A549 (cell line): ENCODE results near the gene DNAJB6. TPM values are rescaled to one million over a fixed set of nuclear protein-coding genes. Genes with fewer than 3 reads are reported as not detected.
"Not testable (repeated sequence)": the region's sequence is repeated elsewhere in the genome, so short reads cannot be mapped to it uniquely, and the experiment has no call there.

Source experiments
- ATAC-seq, 2 experiments: fragments of 200-7000 bp in 1 of 2; fragments of >200 bp in 1 of 2; cut with Nextera tagmentation in 1 of 2; cut with Tn5 transposase in 1 of 2; 3 replicates each; pipeline versions ENCODE4 v1.8.0 to v1.9.1; 2018 to 2020; ENCODE audit warnings: mild to moderate bottlenecking in 1 of 2, moderate library complexity in 1 of 2
- CTCF ChIA-PET: fragments of 300-600 bp; sonication (Branson Sonifier 250); formaldehyde crosslinking; extraction: SDS; loops from one replicate; lab custom pipeline; 2021; ENCODE audit warnings: antibody characterized with exemption, inconsistent platforms; lab: Yijun Ruan, JAX
- POLR2A ChIA-PET: fragments of 350-600 bp; formaldehyde crosslinking; extraction: SDS; loops from one replicate; lab custom pipeline; 2021; ENCODE audit warnings: antibody characterized with exemption, inconsistent platforms; lab: Yijun Ruan, JAX
- DNase-seq, 2 experiments: peaks; one replicate each; pipeline versions ENCODE4 v3.0.0 to v3.0.0-alpha.2; 2011 to 2016; ENCODE audit warnings: low read depth in 1 of 2, low spot score in 1 of 2
- FAIRE-seq: peaks from 2 replicates; lab custom pipeline; 2011; peaks lifted over from hg19 to GRCh38; lab: Jason Lieb, UNC
- H3K27ac ChIP-seq, 2 experiments: fragments of >200 bp; sonication (Bioruptor Twin); formaldehyde crosslinking; 3 replicates each; pipeline ENCODE4 v1.5.1; 2016 to 2017
- H3K4me1 ChIP-seq: fragments of >200 bp; sonication (Bioruptor Twin); formaldehyde crosslinking; 3 replicates; pipeline ENCODE4 v1.6.1; 2016
- H3K4me2 ChIP-seq: fragments of >200 bp; sonication (Bioruptor Twin); formaldehyde crosslinking; 3 replicates; pipeline ENCODE4 v1.6.1; 2016
- H3K4me3 ChIP-seq: fragments of >200 bp; sonication (Bioruptor Twin); formaldehyde crosslinking; 3 replicates; pipeline ENCODE4 v1.5.1; 2016
- H3K9me3 ChIP-seq: fragments of >200 bp; sonication (Bioruptor Twin); formaldehyde crosslinking; 3 replicates; pipeline ENCODE4 v1.6.1; 2016
- CBX2 ChIP-seq: fragments of 200-600 bp; sonication (generic); IDR thresholded peaks from 2 replicates; pipeline ENCODE4 v1.6.1; 2016; ENCODE audit warnings: low read depth, mild to moderate bottlenecking, borderline replicate concordance
- CEBPB ChIP-seq, 2 experiments: fragments of >200 bp in 1 of 2; sonication (Bioruptor Twin) in 1 of 2; formaldehyde crosslinking in 1 of 2; IDR thresholded peaks; 2 replicates each; pipeline ENCODE4 v1.6.1; 2012 to 2016
- EHF ChIP-seq: fragments of 250-450 bp; sonication (Bioruptor Pico); IDR thresholded peaks from 2 replicates; pipeline ENCODE4 v1.5.0; 2020; ENCODE audit warnings: mild to moderate bottlenecking
- ESRRA ChIP-seq: fragments of 150-350 bp; IDR thresholded peaks from 2 replicates; pipeline ENCODE4 v1.6.1; 2014; ENCODE audit warnings: mild to moderate bottlenecking, low read length, borderline replicate concordance
- FOSB ChIP-seq: fragments of 250-450 bp; sonication (Bioruptor Pico); IDR thresholded peaks from 2 replicates; pipeline ENCODE4 v1.5.0; 2020; ENCODE audit warnings: mild to moderate bottlenecking, moderate library complexity
- FOXS1 ChIP-seq: fragments of 250-450 bp; sonication (Bioruptor Pico); IDR thresholded peaks from 2 replicates; pipeline ENCODE4 v1.5.0; 2020; ENCODE audit warnings: mild to moderate bottlenecking, moderate library complexity
- GATA3 ChIP-seq: IDR thresholded peaks from 2 replicates; pipeline ENCODE4 v1.6.1; 2012; ENCODE audit warnings: borderline replicate concordance
- HDAC2 ChIP-seq: fragments of 200-600 bp; sonication (generic); IDR thresholded peaks from 2 replicates; pipeline ENCODE4 v1.6.1; 2016
- KDM1A ChIP-seq: fragments of 200-600 bp; sonication (generic); IDR thresholded peaks from 2 replicates; pipeline ENCODE4 v1.6.1; 2016; ENCODE audit warnings: low read depth, mild to moderate bottlenecking
- KDM5A ChIP-seq: fragments of 200-600 bp; sonication (generic); IDR thresholded peaks from 2 replicates; pipeline ENCODE4 v1.6.1; 2016; ENCODE audit warnings: antibody characterized with exemption, mild to moderate bottlenecking
- POLR2AphosphoS2 ChIP-seq: conservative IDR thresholded peaks from 2 replicates; pipeline ENCODE4 v1.6.1; 2012; ENCODE audit warnings: low read length, improper control_type of control experiment, inconsistent platforms
- RARB ChIP-seq: fragments of 250-450 bp; sonication (Bioruptor Pico); IDR thresholded peaks from 2 replicates; pipeline ENCODE4 v1.8.0; 2021; ENCODE audit warnings: mild to moderate bottlenecking, moderate library complexity
- RCOR1 ChIP-seq: fragments of 150-350 bp; IDR thresholded peaks from 2 replicates; pipeline ENCODE4 v1.6.1; 2014; ENCODE audit warnings: antibody characterized with exemption, low read length, low read depth
- RFX5 ChIP-seq: fragments of 450-650 bp; IDR thresholded peaks from 2 replicates; pipeline ENCODE4 v1.7.1; 2014; ENCODE audit warnings: antibody characterized with exemption, mild to moderate bottlenecking, moderate library complexity
- SREBF2 ChIP-seq: fragments of 450-650 bp; IDR thresholded peaks from 2 replicates; pipeline ENCODE4 v1.6.1; 2014; ENCODE audit warnings: mild to moderate bottlenecking, moderate library complexity
- TP53 ChIP-seq: fragments of 250-450 bp; sonication (Bioruptor Pico); IDR thresholded peaks from 2 replicates; pipeline ENCODE4 v1.5.0; 2021; ENCODE audit warnings: mild to moderate bottlenecking, moderate library complexity
- ZFP36 ChIP-seq: fragments of 450-650 bp; IDR thresholded peaks from 2 replicates; pipeline ENCODE4 v1.6.1; 2014; ENCODE audit warnings: borderline replicate concordance; ENCODE audit not compliant: partially characterized antibody
- ZNF302 ChIP-seq: fragments of 250-450 bp; sonication (Bioruptor Pico); IDR thresholded peaks from 2 replicates; pipeline ENCODE4 v1.9.0; 2021; ENCODE audit warnings: inconsistent platforms, mild to moderate bottlenecking, moderate library complexity
- WGBS: methylation state at CpG from one replicate; pipeline ENCODE4 v1.1.6; 2017; ENCODE audit errors: missing lambda C conversion rate; 5-methylcytosine and 5-hydroxymethylcytosine counted together
- polyA plus RNA-seq, 4 experiments: library from polyadenylated mRNA; depleted of rRNA in 3 of 4; stranded (reverse); fragments of >200 nt; fragmentation: RNase III in 1 of 4; extraction: RNeasy Plus Mini Kit Qiagen cat#74134 plus additional on column Dnase treatment in 1 of 4; gene quantifications; 2 replicates in 3 of 4; 3 replicates in 1 of 4; pipeline ENCODE4 v1.2.3, GENCODE V29; 2011 to 2017
- TF ChIP-seq, protein P1 (sequence below): fragments of >200 bp; sonication (Bioruptor Twin); formaldehyde crosslinking; IDR thresholded peaks from 2 replicates; pipeline ENCODE4 v1.6.1; 2016
- TF ChIP-seq, protein P2 (sequence below): IDR thresholded peaks from 2 replicates; pipeline ENCODE4 v1.6.1; 2012; ENCODE audit warnings: low read depth, borderline replicate concordance
- TF ChIP-seq, protein P3 (sequence below): fragments of 250-450 bp; sonication (Bioruptor Pico); IDR thresholded peaks from 2 replicates; pipeline ENCODE4 v1.5.0; 2020; ENCODE audit warnings: low read depth, mild to moderate bottlenecking, moderate library complexity

DNAJB6 gene
- polyA plus RNA-seq, 2 of the 4 experiments (the other 2 are of a cell fraction): 117 to 136 TPM

DNA sequence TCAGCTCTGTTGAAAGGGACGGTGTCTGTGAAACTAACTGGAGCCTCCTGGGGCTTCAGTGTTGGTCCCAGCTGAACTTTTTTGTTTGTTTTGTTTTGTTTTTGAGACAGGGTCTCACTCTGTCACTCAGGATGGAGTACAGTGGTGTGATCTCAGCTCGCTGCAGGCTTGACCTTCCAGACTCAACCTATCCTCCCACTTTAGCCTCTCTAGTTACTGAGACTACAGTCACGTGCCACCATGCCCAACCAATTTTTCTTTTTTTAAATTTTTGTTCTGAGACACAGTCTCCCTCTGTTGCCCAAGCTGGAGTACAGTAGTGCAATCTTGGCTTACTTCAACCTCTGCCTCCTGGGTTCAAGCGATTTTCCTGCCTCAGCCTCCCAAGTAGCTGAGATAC is 13.4 kb upstream of the DNAJB6 start:
- ChIA-PET POLR2A (no interaction called here), CTCF (interaction anchor here (0.8 to 1.5 kb wide), 3 partner anchors 12 to 16 kb away, joined by 3 to 5 read pairs (median 3); no protein-coding TSS in a partner anchor)
- no peak overlapping the region for H3K4me2 ChIP-seq
- FAIRE-seq (no peak), DNase-seq (no peak), ATAC-seq (no peak; a peak in 1 of 6 replicates)
- H3K4me1 ChIP-seq: peaks cover 9% of the 10 kb centered on the region
- 77% methylated on average over 4 of the region's 4 CpGs for WGBS
- no peak overlapping the region for H3K27ac ChIP-seq
- TF ChIP-seq, protein P1, sequence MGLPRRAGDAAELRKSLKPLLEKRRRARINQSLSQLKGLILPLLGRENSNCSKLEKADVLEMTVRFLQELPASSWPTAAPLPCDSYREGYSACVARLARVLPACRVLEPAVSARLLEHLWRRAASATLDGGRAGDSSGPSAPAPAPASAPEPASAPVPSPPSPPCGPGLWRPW: no peak
- TF ChIP-seq HDAC2: no peak
- no peak for TF ChIP-seq KDM1A
- no peak overlapping the region for H3K4me3 ChIP-seq
- no peaks in the 10 kb centered on the region for H3K9me3 ChIP-seq

DNA sequence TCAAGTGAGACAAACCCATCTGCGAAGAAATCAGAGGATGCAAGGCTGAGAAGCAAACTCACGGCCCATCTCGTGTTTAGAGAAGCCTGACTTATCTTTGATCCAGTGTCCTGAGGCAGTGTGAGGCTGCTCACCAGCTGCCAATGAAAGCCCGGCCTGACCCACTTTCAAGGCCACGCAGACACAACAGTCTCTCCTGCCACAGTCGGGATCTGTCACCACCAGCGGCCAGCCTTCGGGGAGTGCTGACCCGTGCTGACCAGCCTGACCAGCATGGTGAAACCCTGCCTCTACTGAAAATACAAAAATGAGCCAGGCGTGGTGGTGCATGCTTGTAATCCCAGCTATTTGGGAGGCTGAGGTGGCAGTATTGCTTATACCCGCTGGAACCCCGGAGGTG is 7.4 kb upstream of the DNAJB6 start:
- Histone ChIP-seq H3K4me3 (no peak overlapping the region), H3K27ac (no peak overlapping the region), H3K4me1 (no peaks in the 10 kb centered on the region), H3K4me2 (no peak overlapping the region), H3K9me3 (no peaks in the 10 kb centered on the region)
- CTCF ChIA-PET: interaction anchor here (0.8 to 2.8 kb wide), 5 partner anchors 11 to 44 kb away, joined by 3 to 16 read pairs (median 3); no protein-coding TSS in a partner anchor
- TF ChIP-seq FOXS1 (no peak), FOSB (no peak), CBX2 (no peak), CEBPB (IDR thresholded peaks at IDR 0.05) (no peak), EHF (CRISPR knock-in tag) (no peak), GATA3 (no peak), ZFP36 (no peak), ESRRA (no peak)
- WGBS: 87% methylated on average over 12 of the region's 12 CpGs
- ATAC-seq (peak; percentile 17 to 62; a peak in 3 of 6 replicates), FAIRE-seq (no peak), DNase-seq (no peak)
- POLR2A ChIA-PET: no interaction called here

DNA sequence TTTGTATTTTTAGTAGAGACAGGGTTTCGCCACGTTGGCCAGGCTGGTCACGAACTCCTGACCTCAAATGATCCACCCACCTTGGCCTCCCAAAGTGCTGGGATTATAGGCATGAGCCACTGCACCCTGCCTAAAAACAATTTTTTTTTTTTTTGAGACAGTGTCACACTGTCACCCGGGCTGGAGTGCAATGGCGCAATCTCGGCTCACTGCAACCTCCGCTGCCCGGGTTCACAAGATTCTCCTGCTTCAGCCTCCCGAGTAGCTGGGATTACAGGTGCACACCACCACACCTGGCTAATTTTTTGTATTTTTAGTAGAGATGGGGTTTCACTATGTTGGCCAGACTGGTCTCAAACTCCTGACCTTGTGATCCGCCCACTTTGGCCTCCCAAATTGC is 6.2 kb upstream of the DNAJB6 start:
- 69% methylated on average over 10 of the region's 10 CpGs for WGBS
- FAIRE-seq, H3K4me1 ChIP-seq, ATAC-seq, H3K4me3 ChIP-seq, H3K4me2 ChIP-seq, H3K9me3 ChIP-seq, POLR2A ChIA-PET, H3K27ac ChIP-seq, DNase-seq: not testable (repeated sequence)
- CTCF ChIA-PET: interaction anchor here (0.9 to 1.0 kb wide), 2 partner anchors 9 to 15 kb away, joined by 3 to 4 read pairs; no protein-coding TSS in a partner anchor

DNA sequence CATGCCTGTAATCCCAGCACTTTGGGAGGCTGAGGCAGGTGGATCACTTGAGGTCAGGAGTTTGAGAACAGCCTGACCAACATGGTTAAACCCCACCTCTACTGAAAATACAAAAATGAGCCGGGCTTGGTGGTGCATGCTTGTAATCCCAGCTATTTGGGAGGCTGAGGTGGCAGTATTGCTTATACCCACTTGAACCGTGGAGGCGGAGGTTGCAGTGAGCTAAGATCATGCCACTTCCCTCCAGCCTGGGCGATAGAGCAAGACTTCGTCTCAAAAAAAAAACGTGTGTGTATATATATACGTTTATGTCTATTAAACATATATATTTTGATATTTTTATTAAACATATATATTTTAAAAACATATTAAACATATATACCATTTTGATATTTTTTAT is 5.8 kb upstream of the DNAJB6 start:
- ATAC-seq, H3K4me2 ChIP-seq, DNase-seq, H3K9me3 ChIP-seq, H3K4me3 ChIP-seq, POLR2A ChIA-PET, H3K27ac ChIP-seq, H3K4me1 ChIP-seq, FAIRE-seq: not testable (repeated sequence)
- CTCF ChIA-PET: interaction anchor here (0.9 to 1.0 kb wide), 4 partner anchors 8 to 58 kb away, joined by 3 to 4 read pairs (median 3); no protein-coding TSS in a partner anchor
- 61% methylated on average over 7 of the region's 7 CpGs for WGBS

DNA sequence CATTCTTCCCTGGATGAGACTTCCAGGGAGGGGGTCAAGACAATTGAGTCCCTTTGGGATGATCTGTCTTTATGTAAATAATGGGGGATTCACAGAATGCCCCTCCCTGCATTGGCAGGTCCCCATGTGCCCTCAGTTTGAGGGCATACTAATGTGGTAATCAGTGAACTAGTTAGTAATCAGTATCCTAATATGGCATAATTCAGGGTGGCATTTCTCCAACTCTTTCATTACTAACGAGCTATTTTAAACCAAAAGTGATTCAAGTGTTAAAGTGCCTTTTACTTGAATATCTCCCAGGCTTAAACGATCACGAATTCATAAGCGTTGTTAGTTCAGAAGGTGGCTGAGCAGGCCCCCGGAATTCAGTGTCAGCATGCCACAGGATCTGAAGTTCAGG is 1.6 kb upstream of the DNAJB6 start:
- H3K27ac ChIP-seq: no peak overlapping the region
- ChIA-PET CTCF (interaction anchor here (0.6 kb wide), 1 partner anchor 500 kb away, joined by 3 read pairs; no protein-coding TSS in a partner anchor), POLR2A (interaction anchor here (0.9 kb wide), 1 partner anchor 17 kb away, joined by 4 read pairs; no protein-coding TSS in a partner anchor)

More for the DNA sequence above, 1.6 kb upstream of the DNAJB6 start:
- ATAC-seq (no peak), DNase-seq (no peak), FAIRE-seq (no peak)
- WGBS: 94% methylated on average over 5 of the region's 5 CpGs
- H3K4me3 ChIP-seq: no peak overlapping the region
- H3K4me2 ChIP-seq: no peak overlapping the region
- H3K4me1 ChIP-seq: peaks cover 19% of the 10 kb centered on the region
- no peaks in the 10 kb centered on the region for H3K9me3 ChIP-seq
- TF ChIP-seq ZNF302 (no peak), ESRRA (no peak), SREBF2 (no peak), RFX5 (no peak), POLR2AphosphoS2 (no peak), RARB (CRISPR knock-in tag) (no peak), RCOR1 (no peak), KDM5A (no peak), TP53 (no peak)
- TF ChIP-seq, protein P2, sequence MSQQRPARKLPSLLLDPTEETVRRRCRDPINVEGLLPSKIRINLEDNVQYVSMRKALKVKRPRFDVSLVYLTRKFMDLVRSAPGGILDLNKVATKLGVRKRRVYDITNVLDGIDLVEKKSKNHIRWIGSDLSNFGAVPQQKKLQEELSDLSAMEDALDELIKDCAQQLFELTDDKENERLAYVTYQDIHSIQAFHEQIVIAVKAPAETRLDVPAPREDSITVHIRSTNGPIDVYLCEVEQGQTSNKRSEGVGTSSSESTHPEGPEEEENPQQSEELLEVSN: no peak
- TF ChIP-seq, protein P3, sequence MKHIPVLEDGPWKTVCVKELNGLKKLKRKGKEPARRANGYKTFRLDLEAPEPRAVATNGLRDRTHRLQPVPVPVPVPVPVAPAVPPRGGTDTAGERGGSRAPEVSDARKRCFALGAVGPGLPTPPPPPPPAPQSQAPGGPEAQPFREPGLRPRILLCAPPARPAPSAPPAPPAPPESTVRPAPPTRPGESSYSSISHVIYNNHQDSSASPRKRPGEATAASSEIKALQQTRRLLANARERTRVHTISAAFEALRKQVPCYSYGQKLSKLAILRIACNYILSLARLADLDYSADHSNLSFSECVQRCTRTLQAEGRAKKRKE (CRISPR knock-in tag): no peak
- TF ChIP-seq, all 56 proteins: peak for 0
